ENCODE measurements around the gene SPATC1L.

Gene SPATC1L

DNA sequence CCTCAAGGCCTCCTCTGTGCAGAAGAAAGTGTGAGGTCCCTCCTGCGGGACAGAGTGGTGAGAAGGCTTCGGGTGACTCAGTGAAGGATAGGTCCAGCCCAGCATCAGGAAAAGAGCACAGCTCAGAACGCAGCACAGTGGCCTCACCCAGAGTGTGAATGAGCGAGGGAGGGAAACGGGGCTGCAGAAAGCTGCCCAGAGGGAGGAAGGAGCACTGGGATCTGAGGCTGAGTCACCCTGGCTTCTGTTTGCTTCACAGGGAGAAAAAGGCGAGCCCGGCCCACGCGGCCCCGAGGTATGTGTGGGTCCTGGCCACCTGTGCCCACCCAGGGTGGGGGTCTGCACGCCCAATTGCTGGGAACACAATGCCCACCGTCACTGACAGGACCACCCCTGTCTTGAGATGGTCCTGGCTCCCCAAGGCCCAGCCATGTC is 62.0 kb downstream of the SPATC1L start:
- TF ChIP-seq ZNF70 (CRISPR knock-in tag; IDR thresholded peaks at IDR 0.05) (no peak), BACH2 (CRISPR knock-in tag; IDR thresholded peaks at IDR 0.05; ENCODE audit: borderline replicate concordance) (no peak), ZFP30 (CRISPR knock-in tag; IDR thresholded peaks at IDR 0.05) (no peak), ZNF8 (CRISPR knock-in tag; IDR thresholded peaks at IDR 0.05) (no peak), PPARA (CRISPR knock-in tag; IDR thresholded peaks at IDR 0.05; ENCODE audit: borderline replicate concordance) (no peak), RARB (CRISPR knock-in tag; IDR thresholded peaks at IDR 0.05) (no peak), ISL1 (CRISPR knock-in tag; IDR thresholded peaks at IDR 0.05) (no peak), ZNF565 (CRISPR knock-in tag; conservative IDR thresholded peaks at IDR 0.05; ENCODE audit: low read depth) (no peak)
- ATAC-seq, result no peak

GRCh38 chr21:46121286-46122221 is 62.7 kb downstream of the SPATC1L start:
- no peak for TF ChIP-seq TCF4 (CRISPR knock-in tag; IDR thresholded peaks at IDR 0.05; ENCODE audit: borderline replicate concordance)
- no peak for ATAC-seq

- ATAC-seq, result no peak
- no peak for TF ChIP-seq ZNF565 (CRISPR knock-in tag; conservative IDR thresholded peaks at IDR 0.05; ENCODE audit: low read depth)
- no peak for TF ChIP-seq TCF4 (CRISPR knock-in tag; IDR thresholded peaks at IDR 0.05; ENCODE audit: borderline replicate concordance)
- TF ChIP-seq ZNF8 (CRISPR knock-in tag; IDR thresholded peaks at IDR 0.05), result no peak
- TF ChIP-seq, protein P1, sequence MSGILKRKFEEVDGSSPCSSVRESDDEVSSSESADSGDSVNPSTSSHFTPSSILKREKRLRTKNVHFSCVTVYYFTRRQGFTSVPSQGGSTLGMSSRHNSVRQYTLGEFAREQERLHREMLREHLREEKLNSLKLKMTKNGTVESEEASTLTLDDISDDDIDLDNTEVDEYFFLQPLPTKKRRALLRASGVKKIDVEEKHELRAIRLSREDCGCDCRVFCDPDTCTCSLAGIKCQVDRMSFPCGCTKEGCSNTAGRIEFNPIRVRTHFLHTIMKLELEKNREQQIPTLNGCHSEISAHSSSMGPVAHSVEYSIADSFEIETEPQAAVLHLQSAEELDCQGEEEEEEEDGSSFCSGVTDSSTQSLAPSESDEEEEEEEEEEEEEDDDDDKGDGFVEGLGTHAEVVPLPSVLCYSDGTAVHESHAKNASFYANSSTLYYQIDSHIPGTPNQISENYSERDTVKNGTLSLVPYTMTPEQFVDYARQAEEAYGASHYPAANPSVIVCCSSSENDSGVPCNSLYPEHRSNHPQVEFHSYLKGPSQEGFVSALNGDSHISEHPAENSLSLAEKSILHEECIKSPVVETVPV (CRISPR knock-in tag; IDR thresholded peaks at IDR 0.05), result no peak
- TF ChIP-seq, protein P2, sequence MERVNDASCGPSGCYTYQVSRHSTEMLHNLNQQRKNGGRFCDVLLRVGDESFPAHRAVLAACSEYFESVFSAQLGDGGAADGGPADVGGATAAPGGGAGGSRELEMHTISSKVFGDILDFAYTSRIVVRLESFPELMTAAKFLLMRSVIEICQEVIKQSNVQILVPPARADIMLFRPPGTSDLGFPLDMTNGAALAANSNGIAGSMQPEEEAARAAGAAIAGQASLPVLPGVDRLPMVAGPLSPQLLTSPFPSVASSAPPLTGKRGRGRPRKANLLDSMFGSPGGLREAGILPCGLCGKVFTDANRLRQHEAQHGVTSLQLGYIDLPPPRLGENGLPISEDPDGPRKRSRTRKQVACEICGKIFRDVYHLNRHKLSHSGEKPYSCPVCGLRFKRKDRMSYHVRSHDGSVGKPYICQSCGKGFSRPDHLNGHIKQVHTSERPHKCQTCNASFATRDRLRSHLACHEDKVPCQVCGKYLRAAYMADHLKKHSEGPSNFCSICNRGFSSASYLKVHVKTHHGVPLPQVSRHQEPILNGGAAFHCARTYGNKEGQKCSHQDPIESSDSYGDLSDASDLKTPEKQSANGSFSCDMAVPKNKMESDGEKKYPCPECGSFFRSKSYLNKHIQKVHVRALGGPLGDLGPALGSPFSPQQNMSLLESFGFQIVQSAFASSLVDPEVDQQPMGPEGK (CRISPR knock-in tag; IDR thresholded peaks at IDR 0.05; ENCODE audit: borderline replicate concordance), result no peak
- TF ChIP-seq SNAI2 (CRISPR knock-in tag; IDR thresholded peaks at IDR 0.05), result no peak
- TF ChIP-seq GLIS3 (CRISPR knock-in tag; IDR thresholded peaks at IDR 0.05), result no peak
- TF ChIP-seq, protein P3, sequence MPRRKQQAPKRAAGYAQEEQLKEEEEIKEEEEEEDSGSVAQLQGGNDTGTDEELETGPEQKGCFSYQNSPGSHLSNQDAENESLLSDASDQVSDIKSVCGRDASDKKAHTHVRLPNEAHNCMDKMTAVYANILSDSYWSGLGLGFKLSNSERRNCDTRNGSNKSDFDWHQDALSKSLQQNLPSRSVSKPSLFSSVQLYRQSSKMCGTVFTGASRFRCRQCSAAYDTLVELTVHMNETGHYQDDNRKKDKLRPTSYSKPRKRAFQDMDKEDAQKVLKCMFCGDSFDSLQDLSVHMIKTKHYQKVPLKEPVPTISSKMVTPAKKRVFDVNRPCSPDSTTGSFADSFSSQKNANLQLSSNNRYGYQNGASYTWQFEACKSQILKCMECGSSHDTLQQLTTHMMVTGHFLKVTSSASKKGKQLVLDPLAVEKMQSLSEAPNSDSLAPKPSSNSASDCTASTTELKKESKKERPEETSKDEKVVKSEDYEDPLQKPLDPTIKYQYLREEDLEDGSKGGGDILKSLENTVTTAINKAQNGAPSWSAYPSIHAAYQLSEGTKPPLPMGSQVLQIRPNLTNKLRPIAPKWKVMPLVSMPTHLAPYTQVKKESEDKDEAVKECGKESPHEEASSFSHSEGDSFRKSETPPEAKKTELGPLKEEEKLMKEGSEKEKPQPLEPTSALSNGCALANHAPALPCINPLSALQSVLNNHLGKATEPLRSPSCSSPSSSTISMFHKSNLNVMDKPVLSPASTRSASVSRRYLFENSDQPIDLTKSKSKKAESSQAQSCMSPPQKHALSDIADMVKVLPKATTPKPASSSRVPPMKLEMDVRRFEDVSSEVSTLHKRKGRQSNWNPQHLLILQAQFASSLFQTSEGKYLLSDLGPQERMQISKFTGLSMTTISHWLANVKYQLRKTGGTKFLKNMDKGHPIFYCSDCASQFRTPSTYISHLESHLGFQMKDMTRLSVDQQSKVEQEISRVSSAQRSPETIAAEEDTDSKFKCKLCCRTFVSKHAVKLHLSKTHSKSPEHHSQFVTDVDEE (CRISPR knock-in tag; IDR thresholded peaks at IDR 0.05), result no peak
- TF ChIP-seq RARB (CRISPR knock-in tag; IDR thresholded peaks at IDR 0.05), result no peak
- TF ChIP-seq CSDC2 (CRISPR knock-in tag; IDR thresholded peaks at IDR 0.05), result no peak
- no peak for TF ChIP-seq ESRRG (CRISPR knock-in tag; IDR thresholded peaks at IDR 0.05)
Observed at GRCh38 chr21:46120301-46121285, 63.7 kb downstream of the SPATC1L start.

GRCh38 chr21:46119637-46120271 is 64.5 kb downstream of the SPATC1L start:
- no peak for ATAC-seq
- no peak for TF ChIP-seq SNAI2 (CRISPR knock-in tag; IDR thresholded peaks at IDR 0.05)
- TF ChIP-seq ZFP3 (CRISPR knock-in tag; IDR thresholded peaks at IDR 0.05), result no peak
- no peak for TF ChIP-seq ZNF70 (CRISPR knock-in tag; IDR thresholded peaks at IDR 0.05)
- TF ChIP-seq TOX (CRISPR knock-in tag; IDR thresholded peaks at IDR 0.05; ENCODE audit: borderline replicate concordance), result no peak
- TF ChIP-seq ZC3H10 (CRISPR knock-in tag; IDR thresholded peaks at IDR 0.05), result no peak
- TF ChIP-seq BACH2 (CRISPR knock-in tag; IDR thresholded peaks at IDR 0.05; ENCODE audit: borderline replicate concordance), result no peak
- TF ChIP-seq, protein P4, sequence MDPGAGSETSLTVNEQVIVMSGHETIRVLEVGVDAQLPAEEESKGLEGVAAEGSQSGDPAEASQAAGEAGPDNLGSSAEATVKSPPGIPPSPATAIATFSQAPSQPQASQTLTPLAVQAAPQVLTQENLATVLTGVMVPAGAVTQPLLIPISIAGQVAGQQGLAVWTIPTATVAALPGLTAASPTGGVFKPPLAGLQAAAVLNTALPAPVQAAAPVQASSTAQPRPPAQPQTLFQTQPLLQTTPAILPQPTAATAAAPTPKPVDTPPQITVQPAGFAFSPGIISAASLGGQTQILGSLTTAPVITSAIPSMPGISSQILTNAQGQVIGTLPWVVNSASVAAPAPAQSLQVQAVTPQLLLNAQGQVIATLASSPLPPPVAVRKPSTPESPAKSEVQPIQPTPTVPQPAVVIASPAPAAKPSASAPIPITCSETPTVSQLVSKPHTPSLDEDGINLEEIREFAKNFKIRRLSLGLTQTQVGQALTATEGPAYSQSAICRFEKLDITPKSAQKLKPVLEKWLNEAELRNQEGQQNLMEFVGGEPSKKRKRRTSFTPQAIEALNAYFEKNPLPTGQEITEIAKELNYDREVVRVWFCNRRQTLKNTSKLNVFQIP (CRISPR knock-in tag; IDR thresholded peaks at IDR 0.05; ENCODE audit: borderline replicate concordance, low read depth), result no peak
- TF ChIP-seq, protein P3 (CRISPR knock-in tag; IDR thresholded peaks at IDR 0.05), result no peak
- TF ChIP-seq RARB (CRISPR knock-in tag; IDR thresholded peaks at IDR 0.05), result no peak
